Umbilical cord (tissue), 2 donors: ENCODE measurements around the gene MED15. TPM values are rescaled to one million over a fixed set of nuclear protein-coding genes. Genes with fewer than 3 reads are reported as not detected.
A peak's percentile ranks its signal among the peaks of the same experiment; 100 is the strongest.

ENCODE experiments used
- DNase-seq: peaks from one replicate; pipeline ENCODE4 v3.0.0-alpha.2; 2015; ENCODE audit warnings: low spot score
- total RNA-seq: library from RNA; depleted of rRNA; stranded (reverse); fragments of >200 nt; gene quantifications from one replicate; pipeline ENCODE4 v1.2.3, GENCODE V29; 2014; ENCODE audit warnings: low replicate concordance; ENCODE audit not compliant: insufficient read depth

Gene MED15
- total RNA-seq, 1 donor from 2014 or later = 24.3 TPM

- peak; percentile 97 for DNase-seq
Observed at GRCh38 chr22:20509344-20510047, 2.1 kb downstream of the MED15 start.

GRCh38 chr22:20510811-20511577 lies 3.6 kb downstream of the MED15 start:
- DNase-seq = no peak

GRCh38 chr22:20511578-20512229 lies 4.3 kb downstream of the MED15 start:
- DNase-seq = no peak

- peak; percentile 60 for DNase-seq
Observed at GRCh38 chr22:20514658-20515406, 7.4 kb downstream of the MED15 start.

GRCh38 chr22:20516399-20516798 lies 9.0 kb downstream of the MED15 start:
- DNase-seq = no peak

GRCh38 chr22:20517422-20517821 lies 10.0 kb downstream of the MED15 start:
- no peak for DNase-seq

GRCh38 chr22:20517841-20518592 lies 10.6 kb downstream of the MED15 start:
- no peak for DNase-seq

GRCh38 chr22:20519558-20519957 lies 12.1 kb downstream of the MED15 start:
- DNase-seq = no peak

GRCh38 chr22:20520093-20520511 lies 12.7 kb downstream of the MED15 start:
- no peak for DNase-seq

GRCh38 chr22:20522134-20523004 lies 15.0 kb downstream of the MED15 start:
- DNase-seq = no peak

- no peak for DNase-seq
Observed at GRCh38 chr22:20523086-20523983, 15.9 kb downstream of the MED15 start.

GRCh38 chr22:20524004-20524481 lies 16.6 kb downstream of the MED15 start:
- DNase-seq = no peak

GRCh38 chr22:20525048-20525447 lies 17.6 kb downstream of the MED15 start:
- no peak for DNase-seq

- DNase-seq = no peak
Observed at GRCh38 chr22:20526305-20526627, 18.9 kb downstream of the MED15 start.

GRCh38 chr22:20526628-20527355 lies 19.4 kb downstream of the MED15 start:
- peak; percentile 71 for DNase-seq

- no peak for DNase-seq
Observed at GRCh38 chr22:20528405-20528978, 21.1 kb downstream of the MED15 start.

GRCh38 chr22:20530368-20531153 lies 23.2 kb downstream of the MED15 start:
- peak; percentile 35 for DNase-seq
